Natural killer cell (primary cell): ENCODE data around the gene TAGLN2. TPM values are rescaled to one million over a fixed set of nuclear protein-coding genes. Genes with fewer than 3 reads are reported as not detected.

Experiments
- ATAC-seq, 3 donors: fragments of 150-1000 bp in 2 of 3; fragments of 200-7000 bp in 1 of 3; cut with Tn5 transposase; 1 replicate in 1 of 3; 2 replicates in 2 of 3; pipeline ENCODE4 v1.10.0; 2021; ENCODE audit warnings: mild to moderate bottlenecking in 2 of 3, moderate library complexity in 2 of 3
- DNase-seq, 2 donors: peaks; one replicate each; pipeline versions ENCODE4 v3.0.0 to v3.0.0-alpha.2; 2013 to 2021; ENCODE audit warnings: mixed read lengths in 1 of 2
- H3K27ac ChIP-seq: one replicate; pipeline ENCODE4 v1.5.1; 2013; ENCODE audit warnings: mild to moderate bottlenecking, low read length
- H3K27me3 ChIP-seq: one replicate; pipeline ENCODE4 v1.6.1; 2013; ENCODE audit warnings: low read length; ENCODE audit not compliant: control insufficient read depth, insufficient read depth
- H3K36me3 ChIP-seq: one replicate; pipeline ENCODE4 v1.6.1; 2013; ENCODE audit warnings: low read length; ENCODE audit not compliant: control insufficient read depth, insufficient read depth
- H3K4me1 ChIP-seq: one replicate; pipeline ENCODE4 v1.6.1; 2013; ENCODE audit warnings: low read length; ENCODE audit not compliant: control insufficient read depth, insufficient read depth
- H3K4me3 ChIP-seq: one replicate; pipeline ENCODE4 v1.5.1; 2013; ENCODE audit warnings: low read length
- H3K9me3 ChIP-seq: one replicate; pipeline ENCODE4 v1.6.1; 2013; ENCODE audit warnings: low read length; ENCODE audit not compliant: control insufficient read depth, insufficient read depth
- H3K27ac Mint-ChIP-seq, 2 donors: one replicate each; pipeline ENCODE4 v1.8.0; 2022; ENCODE audit warnings: mild to moderate bottlenecking in 2 of 2, mixed read lengths in 2 of 2, moderate library complexity in 1 of 2
- H3K27me3 Mint-ChIP-seq, 2 donors: one replicate each; pipeline ENCODE4 v1.8.0; 2022; ENCODE audit warnings: low read depth in 2 of 2, mixed read lengths in 2 of 2
- H3K36me3 Mint-ChIP-seq: one replicate; pipeline ENCODE4 v1.8.0; 2022; ENCODE audit warnings: mixed read lengths
- H3K4me1 Mint-ChIP-seq, 2 donors: one replicate each; pipeline ENCODE4 v1.8.0; 2022; ENCODE audit warnings: mixed read lengths in 2 of 2
- H3K4me3 Mint-ChIP-seq: one replicate; pipeline ENCODE4 v1.8.0; 2022; ENCODE audit warnings: mild to moderate bottlenecking, moderate library complexity, mixed read lengths
- H3K9me3 Mint-ChIP-seq, 2 donors: one replicate each; pipeline ENCODE4 v1.8.0; 2022; ENCODE audit warnings: mixed read lengths in 2 of 2
- WGBS: methylation state at CpG from one replicate; pipeline ENCODE4 v1.1.7; 2013; ENCODE audit warnings: missing lambda C conversion rate; ENCODE audit not compliant: insufficient coverage; 5-methylcytosine and 5-hydroxymethylcytosine counted together
- intact Hi-C: fragments of 100-400 bp; cut with micrococcal nuclease; formaldehyde crosslinking; loops from one replicate; pipeline ENCODE4 v1.14.2; 2022
- total RNA-seq, 4 donors: library from RNA; stranded (reverse); fragments of 120-200 nt in 1 of 4; gene quantifications; one replicate each; pipeline versions ENCODE4 v1.2.3 to v1.2.4, GENCODE V29; 2013 to 2022
- TF ChIP-seq, protein P1 (sequence below): fragments of 200-600 bp; IDR thresholded peaks from one replicate; pipeline ENCODE4 v1.8.0; 2022; ENCODE audit warnings: antibody characterized with exemption

Gene TAGLN2
- total RNA-seq, 3 donors from 2014 or later (not counting 1 experiment from before 2014, with no cell fraction given): 344 to 394 (median 358) TPM

DNA sequence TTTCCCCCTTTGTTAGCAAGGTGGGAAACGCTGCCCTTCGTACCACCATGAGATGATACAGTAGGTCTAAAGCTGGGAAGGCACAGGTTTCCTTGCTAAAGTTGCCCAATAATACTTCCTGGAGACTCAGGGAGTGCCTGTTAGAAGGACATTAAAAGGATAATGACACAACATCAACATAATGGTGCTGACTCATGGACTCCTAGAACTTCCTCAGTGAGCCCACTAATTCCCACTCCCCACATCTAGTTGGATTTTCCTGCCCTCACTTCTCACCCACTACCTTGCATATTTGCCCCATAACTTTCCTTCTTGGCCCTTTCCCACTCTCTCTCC, 42.8 kb downstream of the TAGLN2 start:
- Mint-ChIP-seq H3K4me1 (no peaks in the 10 kb centered on the region), H3K36me3 (no peaks in the 10 kb centered on the region), H3K4me3 (no peak overlapping the region), H3K27ac (no peak overlapping the region), H3K9me3 (no peaks in the 10 kb centered on the region), H3K27me3 (peaks cover 0 to 8% of the 10 kb centered on the region in 2 donors)
- intact Hi-C loops: loop anchor here (10.0 kb wide), 1 partner anchor 458 kb away; no protein-coding TSS in a partner anchor
- 100% methylated on average over 2 of the region's 2 CpGs for WGBS
- DNase-seq: no peak
- no peak overlapping the region for H3K4me3 ChIP-seq
- H3K27me3 ChIP-seq: no peaks in the 10 kb centered on the region
- H3K9me3 ChIP-seq: no peaks in the 10 kb centered on the region
- H3K36me3 ChIP-seq: no peaks in the 10 kb centered on the region
- TF ChIP-seq, protein P1, sequence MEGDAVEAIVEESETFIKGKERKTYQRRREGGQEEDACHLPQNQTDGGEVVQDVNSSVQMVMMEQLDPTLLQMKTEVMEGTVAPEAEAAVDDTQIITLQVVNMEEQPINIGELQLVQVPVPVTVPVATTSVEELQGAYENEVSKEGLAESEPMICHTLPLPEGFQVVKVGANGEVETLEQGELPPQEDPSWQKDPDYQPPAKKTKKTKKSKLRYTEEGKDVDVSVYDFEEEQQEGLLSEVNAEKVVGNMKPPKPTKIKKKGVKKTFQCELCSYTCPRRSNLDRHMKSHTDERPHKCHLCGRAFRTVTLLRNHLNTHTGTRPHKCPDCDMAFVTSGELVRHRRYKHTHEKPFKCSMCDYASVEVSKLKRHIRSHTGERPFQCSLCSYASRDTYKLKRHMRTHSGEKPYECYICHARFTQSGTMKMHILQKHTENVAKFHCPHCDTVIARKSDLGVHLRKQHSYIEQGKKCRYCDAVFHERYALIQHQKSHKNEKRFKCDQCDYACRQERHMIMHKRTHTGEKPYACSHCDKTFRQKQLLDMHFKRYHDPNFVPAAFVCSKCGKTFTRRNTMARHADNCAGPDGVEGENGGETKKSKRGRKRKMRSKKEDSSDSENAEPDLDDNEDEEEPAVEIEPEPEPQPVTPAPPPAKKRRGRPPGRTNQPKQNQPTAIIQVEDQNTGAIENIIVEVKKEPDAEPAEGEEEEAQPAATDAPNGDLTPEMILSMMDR: no peak
- no peak overlapping the region for H3K27ac ChIP-seq
- ATAC-seq: no peak
- peaks cover 6% of the 10 kb centered on the region for H3K4me1 ChIP-seq

DNA sequence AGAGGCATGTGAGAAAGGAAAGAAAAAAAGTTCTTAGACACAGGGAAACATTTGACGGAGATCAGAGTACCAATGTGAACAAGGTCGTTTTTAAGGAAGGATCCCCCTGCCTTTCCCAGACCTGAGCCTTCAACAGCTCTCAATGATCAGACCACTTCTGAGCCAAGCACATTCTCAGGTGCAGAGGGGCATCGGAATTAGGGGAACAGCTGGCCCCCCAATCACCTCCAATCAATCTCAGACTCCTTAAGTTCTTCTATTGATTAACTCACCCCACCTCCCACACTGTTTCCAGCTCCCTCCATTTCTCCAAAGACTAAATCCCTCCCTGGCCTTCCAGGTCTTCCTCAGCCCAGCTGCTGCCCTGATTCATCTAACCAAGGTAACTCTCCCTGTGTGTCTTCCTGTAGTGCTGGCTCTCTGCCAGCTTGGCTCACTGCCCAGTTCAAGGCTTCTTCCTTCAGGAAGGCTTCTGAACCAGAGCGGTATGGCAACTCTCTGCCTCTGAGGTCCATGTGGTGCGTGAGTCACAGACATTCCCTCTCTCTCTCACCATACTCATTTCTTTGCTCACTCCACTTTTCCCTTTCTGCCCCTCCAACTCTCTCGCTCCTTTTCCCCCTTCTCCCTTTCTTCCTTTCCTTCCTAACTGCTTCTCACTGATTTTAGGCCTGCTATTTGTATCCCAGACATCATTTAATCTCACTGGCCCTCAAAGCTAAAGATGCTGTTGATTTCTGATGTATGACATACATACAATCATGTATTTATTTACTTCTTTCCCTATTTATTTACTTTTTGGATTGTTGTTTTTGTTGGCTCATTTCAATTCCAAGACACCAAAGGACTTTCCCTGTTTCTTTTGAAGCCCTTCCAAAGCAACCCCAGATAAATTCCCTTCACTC, 43.4 kb downstream of the TAGLN2 start:
- 81% methylated on average over 6 of the region's 6 CpGs for WGBS
- no peaks in the 10 kb centered on the region for H3K27me3 ChIP-seq
- intact Hi-C loops: loop anchor here (10.0 kb wide), 1 partner anchor 457 kb away; no protein-coding TSS in a partner anchor
- H3K4me1 Mint-ChIP-seq: no peaks in the 10 kb centered on the region
- no peak overlapping the region for H3K4me3 ChIP-seq
- no peaks in the 10 kb centered on the region for H3K36me3 ChIP-seq
- H3K9me3 Mint-ChIP-seq: no peaks in the 10 kb centered on the region
- H3K4me1 ChIP-seq: peaks cover 6% of the 10 kb centered on the region
- no peak overlapping the region for H3K27ac ChIP-seq
- no peaks in the 10 kb centered on the region for H3K9me3 ChIP-seq
- no peak overlapping the region for H3K4me3 Mint-ChIP-seq
- H3K36me3 Mint-ChIP-seq: no peaks in the 10 kb centered on the region
- H3K27ac Mint-ChIP-seq: no peak overlapping the region
- H3K27me3 Mint-ChIP-seq: peaks cover under 1 to 8% of the 10 kb centered on the region in 2 donors
- TF ChIP-seq, protein P1: no peak
- DNase-seq (peak in 1 of 2 donors; percentile 66), ATAC-seq (no peak)

DNA sequence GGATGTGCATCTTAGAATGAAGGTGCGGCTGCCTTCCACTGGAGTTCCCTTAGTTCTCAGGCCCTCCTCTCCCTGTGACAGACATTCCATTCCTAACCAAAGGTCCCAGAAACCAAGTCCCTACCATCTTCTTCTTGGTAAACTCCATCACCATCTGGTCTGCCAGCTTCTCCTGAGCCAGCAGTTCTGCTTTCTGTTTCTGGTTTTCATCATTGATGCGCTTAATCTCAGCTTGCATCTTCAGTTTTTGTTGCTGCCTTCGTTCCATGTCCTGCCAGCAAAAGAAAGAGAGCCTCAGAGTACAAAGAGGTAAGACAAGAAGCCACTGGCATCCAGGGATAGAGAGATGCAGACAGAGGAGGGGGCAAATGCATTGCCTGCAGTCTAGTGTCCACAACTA, 44.9 kb downstream of the TAGLN2 start:
- Mint-ChIP-seq H3K9me3 (no peaks in the 10 kb centered on the region), H3K36me3 (no peaks in the 10 kb centered on the region), H3K27ac (no peak overlapping the region), H3K4me3 (no peak overlapping the region), H3K27me3 (peaks cover 9 to 18% of the 10 kb centered on the region in 2 donors), H3K4me1 (no peaks in the 10 kb centered on the region)
- H3K4me3 ChIP-seq: no peak overlapping the region
- no peak overlapping the region for H3K27ac ChIP-seq
- DNase-seq (no peak), ATAC-seq (no peak)
- peaks cover 6% of the 10 kb centered on the region for H3K4me1 ChIP-seq
- H3K27me3 ChIP-seq: no peaks in the 10 kb centered on the region
- 79% methylated on average over 3 of the region's 3 CpGs for WGBS
- H3K9me3 ChIP-seq: no peaks in the 10 kb centered on the region
- TF ChIP-seq, protein P1: no peak
- intact Hi-C loops: loop anchor here (10.0 kb wide), 1 partner anchor 456 kb away; no protein-coding TSS in a partner anchor
- no peaks in the 10 kb centered on the region for H3K36me3 ChIP-seq
